Mesothelial cell of epicardium (in vitro differentiated cells): ENCODE results near the gene TP73. TPM values are rescaled to one million over a fixed set of nuclear protein-coding genes. Genes with fewer than 3 reads are reported as not detected.

Experiments
- DNase-seq, 2 experiments: peaks; one replicate each; pipeline ENCODE4 v3.0.0; 2021; ENCODE audit warnings: low spot score in 2 of 2; ENCODE audit not compliant: unreplicated experiment in 2 of 2
- H3K27ac Mint-ChIP-seq: 2 replicates; pipeline ENCODE4 v1.8.0; 2021; ENCODE audit warnings: mixed read lengths
- H3K27me3 Mint-ChIP-seq: 2 replicates; pipeline ENCODE4 v1.8.0; 2021; ENCODE audit warnings: low read depth, mixed read lengths
- H3K36me3 Mint-ChIP-seq: 2 replicates; pipeline ENCODE4 v1.8.0; 2021; ENCODE audit warnings: mixed read lengths
- H3K4me1 Mint-ChIP-seq: 2 replicates; pipeline ENCODE4 v1.8.0; 2021; ENCODE audit warnings: mixed read lengths
- H3K4me3 Mint-ChIP-seq: 2 replicates; pipeline ENCODE4 v1.8.0; 2021; ENCODE audit warnings: mild to moderate bottlenecking, moderate library complexity, mixed read lengths
- H3K9me3 Mint-ChIP-seq: 2 replicates; pipeline ENCODE4 v1.8.0; 2021; ENCODE audit warnings: mixed read lengths
- CTCF ChIP-seq: fragments of 200-600 bp; sonication (generic); IDR thresholded peaks from one replicate; pipeline ENCODE4 v1.5.0; 2021; ENCODE audit warnings: antibody characterized with exemption; ENCODE audit not compliant: unreplicated experiment
- total RNA-seq: library from RNA; stranded (reverse); gene quantifications from 3 replicates; pipeline ENCODE4 v1.2.1, GENCODE V29; 2021

Gene TP73
- total RNA-seq, 1 donor from 2014 or later, result 1.4 TPM

- H3K4me1 Mint-ChIP-seq, result no peaks in the 10 kb centered on the region
- H3K4me3 Mint-ChIP-seq, result no peak overlapping the region
- DNase-seq, result no peak
- no peaks in the 10 kb centered on the region for H3K36me3 Mint-ChIP-seq
- H3K9me3 Mint-ChIP-seq, result no peaks in the 10 kb centered on the region
- no peak for TF ChIP-seq CTCF
- H3K27me3 Mint-ChIP-seq, result peaks cover 27% of the 10 kb centered on the region
- no peak overlapping the region for H3K27ac Mint-ChIP-seq
Observed at GRCh38 chr1:3729594-3730542, 77.6 kb downstream of the TP73 start.

GRCh38 chr1:3730543-3731247 lies 78.4 kb downstream of the TP73 start:
- Mint-ChIP-seq H3K27ac (no peak overlapping the region), H3K4me3 (no peak overlapping the region), H3K27me3 (peaks cover 27% of the 10 kb centered on the region), H3K36me3 (no peaks in the 10 kb centered on the region), H3K4me1 (no peaks in the 10 kb centered on the region), H3K9me3 (no peaks in the 10 kb centered on the region)
- DNase-seq, result no peak
- no peak for TF ChIP-seq CTCF

GRCh38 chr1:3731583-3732433 lies 79.5 kb downstream of the TP73 start:
- no peaks in the 10 kb centered on the region for H3K4me1 Mint-ChIP-seq
- DNase-seq, result no peak
- H3K36me3 Mint-ChIP-seq, result peaks cover 5% of the 10 kb centered on the region
- no peak overlapping the region for H3K27ac Mint-ChIP-seq
- no peak overlapping the region for H3K4me3 Mint-ChIP-seq
- H3K9me3 Mint-ChIP-seq, result no peaks in the 10 kb centered on the region
- TF ChIP-seq CTCF, result no peak
- H3K27me3 Mint-ChIP-seq, result peaks cover 27% of the 10 kb centered on the region

GRCh38 chr1:3732434-3733093 lies 80.2 kb downstream of the TP73 start:
- TF ChIP-seq CTCF, result no peak
- no peak overlapping the region for H3K4me3 Mint-ChIP-seq
- DNase-seq, result no peak
- H3K36me3 Mint-ChIP-seq, result peaks cover 9% of the 10 kb centered on the region
- peaks cover 20% of the 10 kb centered on the region for H3K27me3 Mint-ChIP-seq
- H3K27ac Mint-ChIP-seq, result no peak overlapping the region
- H3K4me1 Mint-ChIP-seq, result no peaks in the 10 kb centered on the region
- H3K9me3 Mint-ChIP-seq, result no peaks in the 10 kb centered on the region
